GM19240 (cell line): ENCODE measurements around the gene DGKE.
A peak's percentile ranks its signal among the peaks of the same experiment; 100 is the strongest.

ENCODE experiments used
- DNase-seq: peaks from one replicate; pipeline ENCODE4 v3.0.0; 2011; ENCODE audit warnings: low spot score; ENCODE audit not compliant: insufficient read length

Gene DGKE

DNA sequence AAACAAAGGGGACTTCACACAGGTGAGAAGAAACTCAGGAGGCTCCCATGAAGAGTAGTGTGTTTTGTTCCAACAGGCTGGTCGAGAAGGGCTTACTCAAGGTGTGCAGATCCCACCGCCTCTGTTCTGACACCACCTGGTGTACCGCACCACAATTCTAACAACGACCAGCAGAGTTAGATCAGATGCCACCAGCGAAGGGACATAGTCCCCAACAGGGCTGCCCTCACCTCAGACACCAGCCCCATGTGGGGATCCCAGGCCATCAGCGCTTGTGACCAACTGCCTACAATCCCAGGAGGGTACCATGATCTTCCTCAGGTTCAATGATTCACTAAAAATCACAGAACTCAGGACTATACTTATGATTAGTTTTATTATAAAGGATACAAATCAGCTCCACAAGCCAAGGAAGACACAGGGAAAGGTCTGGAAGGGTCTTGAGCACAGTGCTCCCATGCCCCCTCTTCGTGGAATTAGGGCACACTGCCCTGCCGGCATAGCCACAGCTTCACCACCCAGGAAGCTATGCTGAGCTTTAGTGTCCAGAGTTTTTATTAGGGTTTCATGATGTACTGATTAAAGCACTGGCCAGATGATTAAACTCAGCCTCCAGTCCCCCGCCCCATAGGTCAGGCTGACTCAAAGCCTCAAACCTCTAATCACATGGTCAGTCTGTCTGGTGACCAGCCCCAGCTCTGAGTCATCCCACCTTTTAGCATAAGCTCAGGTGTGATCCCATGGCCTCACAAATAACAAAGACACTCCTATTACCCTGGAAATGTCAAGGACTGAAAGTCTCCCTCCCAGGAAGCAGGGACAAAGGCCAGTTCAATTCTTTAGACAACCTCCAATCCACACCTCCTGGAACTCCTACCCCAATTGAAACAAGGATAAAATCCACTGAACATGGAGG, 53.9 kb downstream of the DGKE start:
- no peak for DNase-seq

DNA sequence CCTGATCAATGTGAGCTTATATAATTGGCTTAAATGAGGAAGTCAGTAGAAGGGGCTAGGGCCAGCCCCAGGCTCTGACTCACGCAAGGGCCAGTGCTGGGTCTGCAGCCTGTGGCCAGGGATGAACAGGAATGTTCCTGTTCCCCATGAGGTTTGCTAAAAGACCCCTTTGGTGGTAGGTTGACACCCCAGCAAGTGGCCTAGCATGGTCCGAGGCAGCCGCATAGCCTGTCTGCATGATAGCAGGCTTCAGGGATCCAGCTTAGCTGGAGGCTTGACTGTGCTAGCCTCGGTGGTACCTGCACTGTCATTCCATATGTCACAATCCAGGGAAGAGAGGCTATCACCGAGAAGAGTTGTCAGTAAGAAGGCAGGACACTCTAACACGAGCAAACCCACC, 56.4 kb downstream of the DGKE start:
- no peak for DNase-seq

DNA sequence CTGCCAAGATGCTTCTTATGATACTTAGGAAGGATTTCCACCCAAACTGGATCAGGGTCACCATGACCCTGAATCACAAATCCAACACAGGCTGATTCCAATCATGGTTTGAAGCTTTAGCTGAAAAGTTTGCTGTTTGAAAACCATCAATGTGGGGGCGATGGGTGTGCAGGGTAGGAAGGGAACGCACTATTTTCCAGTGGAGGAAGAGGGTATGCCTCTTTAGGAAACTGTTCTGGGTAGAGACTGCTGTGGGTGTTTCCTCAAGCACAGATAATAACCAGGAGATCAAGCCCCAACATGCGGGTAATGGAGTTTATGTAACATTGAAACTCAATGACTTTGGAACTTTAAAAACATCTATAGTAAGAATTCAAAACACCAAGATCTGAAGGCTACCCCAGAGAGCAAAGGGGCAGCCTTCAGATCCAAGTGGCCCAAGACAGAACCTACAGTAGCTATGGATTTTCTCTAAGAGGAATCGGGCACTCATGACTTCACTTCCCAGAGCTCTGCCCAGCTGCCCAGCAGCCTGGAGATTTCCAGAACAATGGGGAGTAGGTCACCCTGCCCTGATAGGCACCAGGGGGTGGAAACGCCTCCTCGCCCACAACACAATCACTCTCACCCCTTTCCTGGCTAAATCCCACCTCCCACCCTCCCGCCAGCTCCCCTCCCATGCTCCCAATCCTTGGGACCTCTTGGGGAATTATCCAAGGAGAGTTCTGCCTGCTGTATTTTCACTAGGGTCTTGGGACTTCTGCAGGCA, 57.1 kb downstream of the DGKE start:
- DNase-seq, result no peak

DNA sequence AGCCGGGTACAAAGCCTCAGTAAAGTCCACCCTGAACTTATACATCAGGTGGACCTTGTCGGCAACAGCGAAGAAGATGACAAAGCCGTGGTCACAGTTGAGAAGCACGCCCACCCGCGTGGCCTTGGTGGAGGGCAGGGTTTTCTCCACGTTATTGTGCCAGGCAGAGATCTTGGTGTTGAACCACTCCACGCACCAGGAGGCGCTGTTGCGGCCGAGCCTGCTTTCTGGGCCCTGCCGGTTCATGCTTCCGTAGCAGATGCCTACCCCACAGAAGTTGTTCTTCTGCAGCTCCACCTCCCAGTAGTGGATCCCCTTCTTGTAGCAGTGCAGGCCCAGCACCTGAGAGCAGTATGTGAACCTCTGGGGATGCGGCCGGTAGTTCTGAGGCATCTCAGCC, 57.8 kb downstream of the DGKE start:
- no peak for DNase-seq

DNA sequence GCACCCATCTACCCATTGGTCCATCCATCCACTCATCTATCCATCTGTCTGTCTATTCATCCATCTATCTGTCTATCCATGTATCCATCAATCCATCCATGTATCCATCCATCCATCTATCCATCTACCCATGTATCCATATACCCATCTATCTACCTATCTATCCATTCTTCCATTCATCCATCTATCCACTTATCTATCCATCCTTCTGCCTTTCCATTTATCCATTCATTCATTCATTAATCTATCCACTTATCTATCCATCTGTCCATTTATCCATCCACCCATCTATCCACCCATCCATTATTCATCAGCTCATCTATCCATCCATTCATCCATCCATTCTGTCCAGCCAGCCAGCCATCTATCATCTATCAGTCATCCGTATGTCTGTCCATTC, 58.4 kb downstream of the DGKE start:
- no peak for DNase-seq

DNA sequence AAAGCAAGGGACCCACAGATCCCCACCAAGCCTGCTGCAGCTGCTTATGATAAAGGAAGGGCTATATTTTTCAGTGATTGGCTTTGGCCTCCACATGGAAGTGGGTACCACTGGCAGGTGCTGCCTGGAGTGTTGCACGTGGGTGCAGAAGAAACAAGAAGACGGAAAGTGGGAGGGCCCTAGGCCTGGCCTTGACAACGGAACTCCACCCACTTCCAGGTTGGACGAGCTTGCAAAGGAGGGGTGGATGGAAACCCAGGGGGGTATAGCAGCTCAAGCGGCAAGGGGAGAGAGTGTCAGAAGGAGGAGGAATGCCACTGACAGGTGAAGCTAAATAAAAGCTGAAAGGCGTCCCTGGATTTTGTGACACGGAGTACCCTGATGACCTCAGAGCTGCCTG, 59.6 kb downstream of the DGKE start:
- DNase-seq, result no peak

DNA sequence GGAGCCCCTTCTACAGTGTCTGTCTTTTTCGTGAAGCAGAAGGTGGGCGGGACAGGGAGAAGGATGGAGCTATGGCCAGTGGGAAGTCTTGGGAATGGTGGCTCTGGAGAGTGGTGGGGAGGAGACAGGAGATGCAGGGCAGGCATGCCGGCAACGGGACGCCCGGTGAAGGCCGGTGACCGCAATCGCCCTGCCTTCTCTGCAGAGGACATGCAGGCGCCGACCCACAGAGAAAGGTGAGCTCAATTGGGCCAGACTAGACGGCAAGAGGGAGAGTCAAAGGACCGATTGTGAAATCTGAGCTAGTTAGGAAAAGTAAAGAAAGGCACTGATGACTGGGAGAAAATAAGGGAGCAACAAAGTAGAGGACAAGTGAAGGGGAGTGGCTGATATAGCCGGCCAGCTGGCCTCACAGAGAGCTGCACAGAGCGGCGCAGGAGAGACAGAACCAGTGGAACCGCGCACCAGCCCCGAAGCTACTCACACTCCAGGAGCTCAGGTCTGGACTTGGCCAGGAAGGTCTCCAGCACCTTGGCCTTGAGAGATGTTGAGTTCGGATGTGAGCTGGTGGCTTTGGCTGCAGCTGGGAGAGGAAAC, 61.0 kb downstream of the DGKE start:
- no peak for DNase-seq

DNA sequence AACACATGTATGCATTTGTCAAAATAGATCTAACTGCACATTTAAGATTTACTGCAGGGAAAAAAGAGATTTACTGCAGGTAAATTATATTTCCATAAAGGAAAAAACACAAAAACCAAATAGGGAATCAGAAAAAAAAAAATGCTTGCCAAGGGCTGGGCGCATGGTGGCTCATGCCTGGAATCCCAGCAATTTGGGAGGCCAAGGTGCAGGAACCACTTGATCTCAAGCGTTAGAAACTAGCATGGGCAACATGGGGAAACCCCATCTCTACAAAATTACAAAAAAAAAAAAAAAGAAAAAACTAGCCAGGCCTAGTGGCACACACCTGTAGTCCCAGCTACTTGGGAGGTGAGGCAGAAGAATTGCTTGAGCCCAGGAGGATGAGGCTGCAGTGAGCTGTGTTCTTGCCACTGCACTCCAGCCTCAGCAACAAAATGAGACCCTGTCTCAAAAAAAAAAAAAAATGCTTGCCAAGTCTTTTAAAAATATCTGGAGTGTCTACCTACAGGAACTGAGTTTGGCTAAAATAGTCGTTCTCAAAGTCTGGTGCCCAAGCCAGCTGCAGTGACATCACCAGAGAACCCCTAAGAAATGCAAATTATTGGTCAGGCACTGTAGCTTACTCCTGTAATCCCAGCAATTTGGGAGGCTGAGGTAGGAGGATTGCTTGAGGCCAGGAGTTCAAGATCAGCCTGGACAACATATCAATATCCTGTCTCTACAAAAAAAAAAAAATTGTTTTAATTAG, 62.4 kb downstream of the DGKE start:
- DNase-seq, result no peak

DNA sequence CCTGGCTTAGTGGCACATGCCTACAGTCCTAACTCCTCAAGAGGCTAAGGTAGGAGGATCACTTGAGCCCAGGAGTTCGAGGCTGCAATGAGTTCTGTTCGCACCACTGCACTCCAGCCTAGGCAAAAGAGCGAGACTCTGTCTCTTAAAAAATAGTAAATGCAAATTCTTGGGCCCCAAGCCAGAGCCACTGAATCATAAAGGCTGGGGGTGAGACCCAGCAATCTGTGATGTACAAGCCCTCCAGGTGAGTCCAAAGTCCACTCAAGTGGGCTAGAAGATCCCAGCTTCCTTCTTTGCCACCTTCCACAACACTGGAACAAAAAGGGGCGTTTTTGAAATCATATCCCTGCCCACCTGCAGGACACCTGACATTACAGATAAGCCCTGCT, 63.0 kb downstream of the DGKE start:
- no peak for DNase-seq

DNA sequence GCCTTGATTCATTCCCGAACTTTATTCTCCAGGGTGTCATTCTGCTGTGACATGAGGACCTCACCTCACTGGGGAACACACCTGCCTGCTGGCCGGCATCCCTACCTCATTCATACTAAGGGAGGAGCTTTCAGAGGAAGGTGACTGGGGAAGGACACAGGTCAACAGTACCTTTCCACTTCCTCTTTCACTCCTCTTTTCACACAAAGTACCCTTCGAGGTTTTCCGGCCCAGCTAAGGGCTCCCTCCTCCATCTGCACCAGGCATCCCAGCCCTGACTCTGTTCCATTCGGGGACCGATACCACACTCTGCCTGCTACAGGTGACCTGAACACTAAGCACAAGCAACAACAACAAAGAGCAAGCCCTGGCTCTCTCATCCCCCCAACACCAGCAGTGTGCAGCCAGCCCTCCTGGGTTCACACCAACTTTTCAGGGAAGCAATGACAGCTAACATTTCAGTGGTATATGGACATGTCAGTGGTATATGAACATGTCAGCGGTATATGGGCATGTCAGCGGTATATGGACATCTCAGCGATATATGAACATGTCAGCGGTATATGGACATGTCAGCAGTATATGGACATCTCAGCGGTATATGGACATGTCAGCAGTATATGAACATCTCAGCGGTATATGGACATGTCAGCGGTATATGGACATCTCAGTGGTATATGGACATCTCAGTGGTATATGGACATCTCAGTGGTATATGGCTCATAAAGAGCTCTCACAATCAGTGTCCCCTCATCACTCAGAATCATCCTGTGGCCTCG, 63.9 kb downstream of the DGKE start:
- DNase-seq, result no peak

DNA sequence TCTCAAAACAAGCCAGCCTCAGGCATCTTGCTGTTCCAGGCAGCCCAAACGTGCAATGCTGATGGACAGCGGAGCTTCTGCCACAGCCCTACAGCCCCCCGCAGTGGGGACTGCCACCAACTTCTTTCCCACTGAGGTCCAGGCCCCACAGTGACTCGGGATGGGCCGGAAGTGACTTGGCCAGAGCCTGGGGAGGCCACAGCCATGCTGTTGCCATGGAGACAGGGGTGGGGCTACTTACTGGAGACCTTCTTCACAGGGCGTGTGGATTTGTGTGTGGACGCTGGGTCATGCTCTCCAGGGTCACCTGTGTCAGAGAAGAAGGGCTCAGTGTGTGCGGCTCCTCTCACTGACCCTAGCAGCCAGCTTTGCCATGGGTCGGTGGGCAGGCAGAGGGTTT, 64.9 kb downstream of the DGKE start:
- DNase-seq, result no peak

DNA sequence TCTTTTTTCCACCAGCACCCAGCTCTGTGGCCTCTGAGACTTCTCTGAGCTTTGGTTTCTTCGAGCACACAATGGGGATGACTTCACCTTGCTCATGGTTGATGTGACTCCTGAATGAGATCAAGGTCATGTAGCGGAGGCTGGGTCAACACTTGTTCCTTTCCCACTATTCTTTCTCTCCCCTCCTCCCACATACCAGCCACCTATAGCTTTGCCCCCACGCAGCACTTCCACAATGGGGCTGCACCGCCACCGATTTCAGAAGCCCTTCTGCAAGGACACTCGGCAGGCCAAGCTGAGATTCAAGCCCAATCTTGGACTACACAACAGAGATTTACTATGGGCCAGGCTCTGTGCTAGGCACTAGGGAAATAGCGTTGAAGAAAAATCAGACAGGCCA, 65.5 kb downstream of the DGKE start:
- no peak for DNase-seq

DNA sequence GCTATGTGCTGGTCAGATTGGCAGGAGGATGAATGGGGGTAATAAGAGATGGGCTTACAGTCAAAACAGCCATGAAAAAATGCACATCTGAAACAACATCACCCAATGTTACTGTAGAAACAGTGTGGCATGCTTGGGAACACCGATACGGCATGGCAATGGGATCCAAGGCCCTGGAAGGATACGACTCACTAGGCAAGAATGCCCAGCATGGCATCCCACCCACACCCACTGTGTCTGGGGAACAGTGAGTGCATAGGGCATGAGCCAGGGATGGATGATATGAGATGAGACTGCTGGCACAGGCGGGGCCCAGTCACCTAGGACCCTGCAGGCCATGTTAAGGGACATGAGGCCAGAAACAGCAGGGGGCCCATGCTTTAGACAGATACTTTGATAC, 68.4 kb downstream of the DGKE start:
- no peak for DNase-seq

DNA sequence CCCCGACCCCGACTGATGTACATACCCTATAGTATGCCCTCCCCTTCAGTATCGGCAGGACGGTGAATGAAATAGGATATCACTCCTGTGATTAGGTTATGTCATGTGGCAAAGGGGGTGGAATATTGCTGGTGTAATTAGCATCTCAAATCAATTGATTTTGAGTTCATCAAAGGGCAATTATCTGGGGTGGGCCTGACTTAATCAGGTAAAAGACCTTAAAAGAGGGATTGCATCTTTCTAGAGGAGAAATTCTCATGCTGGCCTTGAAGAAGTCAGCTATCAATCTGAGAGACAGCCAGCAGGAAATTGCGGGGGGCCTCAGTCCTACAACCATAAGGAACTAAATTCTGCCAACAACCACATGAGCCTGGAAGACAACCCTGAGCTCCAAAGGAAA, 69.6 kb downstream of the DGKE start:
- DNase-seq, result no peak

DNA sequence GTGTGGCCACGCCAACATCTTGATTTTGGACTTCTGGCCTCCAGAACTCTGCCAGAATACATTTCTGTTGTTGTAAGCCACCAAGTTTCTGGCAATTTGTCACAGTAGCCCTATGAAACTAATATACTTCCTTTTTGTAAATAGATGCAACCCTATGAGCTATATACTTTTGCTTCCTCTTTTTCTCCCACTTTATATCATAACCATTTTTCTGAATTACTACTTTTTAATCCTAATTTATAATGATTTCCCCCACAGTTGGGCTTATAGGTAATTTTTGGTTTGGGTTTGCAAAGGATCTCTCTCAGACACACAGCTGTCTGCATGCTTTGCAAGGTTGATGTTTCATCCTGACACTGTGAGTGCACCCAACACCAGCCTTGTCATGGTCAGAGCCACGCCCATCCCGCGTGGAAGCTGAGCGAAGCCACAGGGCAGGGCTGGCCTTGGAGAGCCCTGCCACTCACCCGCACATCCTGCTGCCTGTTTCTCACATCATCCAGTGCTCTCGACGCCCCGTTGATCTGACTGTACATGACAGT, 74.1 kb downstream of the DGKE start:
- DNase-seq, result peak; percentile 52

DNA sequence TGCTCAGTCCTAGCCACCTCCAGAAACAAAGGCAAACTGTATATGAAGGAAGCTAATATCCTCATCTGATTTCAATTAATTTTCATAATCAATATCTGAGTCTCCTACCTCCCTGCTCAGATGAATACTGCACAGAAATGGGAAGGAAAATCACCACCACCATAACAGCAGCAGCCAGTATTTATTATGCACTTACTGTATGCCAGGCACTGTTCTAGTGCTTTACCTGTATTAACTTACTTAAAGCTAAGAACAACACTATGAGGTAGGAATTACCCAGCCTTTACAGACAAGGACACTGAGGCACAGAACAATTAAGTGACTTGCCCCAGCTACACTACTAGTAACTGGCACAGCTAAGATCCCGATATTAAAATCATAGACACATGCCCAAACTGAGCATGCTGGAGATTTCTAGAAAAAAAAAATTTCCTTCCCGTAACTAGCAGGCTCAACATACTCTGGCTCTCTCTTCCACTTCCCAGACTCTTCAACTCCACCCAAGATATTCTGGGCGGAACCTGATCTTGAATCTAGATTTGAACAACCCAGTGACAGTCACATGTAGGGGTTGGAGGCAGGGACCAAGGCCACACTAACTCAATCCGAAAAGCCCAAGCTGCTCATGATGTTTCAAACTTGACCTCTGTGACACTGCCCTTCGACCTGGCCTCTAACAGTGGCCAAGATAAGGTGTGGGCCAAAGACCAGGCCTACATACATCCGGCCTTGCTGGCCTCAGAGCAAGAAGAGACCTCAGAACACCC, 76.0 kb downstream of the DGKE start:
- DNase-seq, result no peak

DNA sequence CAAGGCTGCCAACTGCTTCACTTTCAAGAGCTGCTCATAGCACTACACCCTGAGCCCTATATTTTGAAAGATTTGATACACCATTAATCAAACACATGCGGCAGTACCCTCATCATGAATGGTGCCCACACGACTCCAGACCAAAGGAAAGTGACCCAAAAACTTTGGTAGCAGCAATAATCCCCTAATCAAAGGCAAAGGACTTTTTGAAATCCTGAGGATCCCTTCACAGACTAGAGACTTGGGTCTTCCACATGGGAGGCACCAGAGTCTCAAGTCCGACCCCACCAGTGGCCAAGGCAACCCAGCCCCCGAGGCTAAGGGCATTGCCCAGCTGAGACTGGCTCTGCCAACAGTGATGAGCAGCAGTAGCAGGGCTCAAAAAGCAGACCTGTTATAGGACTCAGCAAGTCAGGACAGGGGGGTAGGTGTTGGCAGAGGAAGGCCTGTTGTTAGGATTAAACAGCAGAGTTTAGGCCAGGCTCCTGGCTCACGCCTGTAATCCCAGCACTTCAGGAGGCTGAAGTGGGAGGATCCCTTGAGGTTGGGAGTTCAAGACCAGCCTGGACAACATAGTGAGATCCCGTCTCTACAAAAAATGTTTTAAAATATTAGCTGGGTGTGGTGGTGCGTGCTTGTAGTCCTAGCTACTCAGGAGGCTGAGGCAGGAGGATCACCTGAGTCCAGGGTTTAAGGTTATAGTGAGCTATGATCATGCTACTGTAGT, 76.7 kb downstream of the DGKE start:
- DNase-seq, result no peak

DNA sequence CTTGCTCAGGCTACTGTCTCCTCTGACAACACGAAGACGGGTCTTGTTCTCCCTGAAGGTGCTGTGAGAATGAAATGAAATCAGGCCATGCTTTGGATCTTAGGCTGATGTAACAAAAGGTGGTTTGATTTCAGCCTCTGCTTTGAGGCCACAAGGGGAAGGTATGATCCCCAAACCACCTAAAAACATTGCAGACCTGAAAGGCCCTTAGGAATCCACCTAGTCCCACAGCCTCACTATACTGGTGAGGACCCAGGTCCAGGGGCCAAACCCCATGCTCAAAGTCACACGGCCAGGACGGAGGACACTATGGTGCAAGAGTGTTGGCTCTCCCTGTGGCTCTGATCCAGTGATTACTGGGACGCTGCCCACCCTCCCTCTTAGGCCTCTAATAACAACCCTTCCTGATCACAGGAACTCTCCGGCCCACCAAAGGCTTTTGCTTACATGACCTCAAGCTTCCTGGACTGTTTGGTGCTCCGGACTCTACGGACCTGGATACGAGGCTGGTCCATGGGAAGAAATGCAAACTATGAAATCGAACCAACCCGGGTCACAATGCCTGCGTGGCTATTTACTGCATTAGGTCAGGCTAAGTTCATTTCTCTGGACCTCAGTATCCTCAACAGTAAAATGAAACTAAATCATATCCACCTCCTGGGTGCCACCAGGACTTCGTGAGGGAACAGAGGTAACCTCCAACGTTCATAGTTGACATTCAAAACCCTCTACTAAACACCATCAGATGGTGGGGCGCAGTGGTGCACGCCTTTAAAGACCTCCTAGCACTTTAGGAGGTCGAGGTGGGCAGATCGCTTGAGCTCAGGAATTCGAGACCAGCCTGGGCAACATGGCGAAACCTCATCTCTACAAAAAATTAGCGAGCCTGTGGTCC, 78.4 kb downstream of the DGKE start:
- DNase-seq, result no peak
